Medulla oblongata (tissue), 1 donor: ENCODE data around the gene ST3GAL5.
A peak's percentile ranks its signal among the peaks of the same experiment; 100 is the strongest.
"Not testable (repeated sequence)": the region's sequence is repeated elsewhere in the genome, so short reads cannot be mapped to it uniquely, and the experiment has no call there.

Experiments
- DNase-seq: peaks from one replicate; pipeline ENCODE4 v3.0.0-alpha.2; 2015; ENCODE audit errors: extremely low spot score

The ST3GAL5 gene

GRCh38 chr2:85893428-85894258 lies 4.9 kb upstream of the ST3GAL5 start:
- DNase-seq = no peak

- DNase-seq = no peak
Observed at GRCh38 chr2:85892216-85892944, 3.6 kb upstream of the ST3GAL5 start.

GRCh38 chr2:85890522-85891176 lies 1.9 kb upstream of the ST3GAL5 start:
- peak; percentile 76 for DNase-seq

- peak; percentile 68 for DNase-seq
Observed at GRCh38 chr2:85889627-85890281, 964 bp upstream of the ST3GAL5 start.

GRCh38 chr2:85888020-85888683 lies 638 bp downstream of the ST3GAL5 start:
- DNase-seq = peak; percentile 54

- peak; percentile 91 for DNase-seq
Observed at GRCh38 chr2:85887566-85888019, 1.2 kb downstream of the ST3GAL5 start.

- peak; percentile 60 for DNase-seq
Observed at GRCh38 chr2:85886590-85886989, 2.2 kb downstream of the ST3GAL5 start.

- no peak for DNase-seq
Observed at GRCh38 chr2:85886141-85886540, 2.6 kb downstream of the ST3GAL5 start.

- not testable (repeated sequence) for DNase-seq
Observed at GRCh38 chr2:85881781-85882180, 7.0 kb downstream of the ST3GAL5 start.

GRCh38 chr2:85880716-85881328 lies 8.0 kb downstream of the ST3GAL5 start:
- DNase-seq = not testable (repeated sequence)

GRCh38 chr2:85878719-85879370 lies 9.9 kb downstream of the ST3GAL5 start:
- DNase-seq = no peak

GRCh38 chr2:85875350-85876050 lies 13.3 kb downstream of the ST3GAL5 start:
- peak; percentile 37 for DNase-seq

GRCh38 chr2:85873679-85874078 lies 15.1 kb downstream of the ST3GAL5 start:
- no peak for DNase-seq

- no peak for DNase-seq
Observed at GRCh38 chr2:85872536-85873161, 16.1 kb downstream of the ST3GAL5 start.

GRCh38 chr2:85871494-85872164 lies 17.2 kb downstream of the ST3GAL5 start:
- DNase-seq = no peak

- no peak for DNase-seq
Observed at GRCh38 chr2:85868822-85869221, 20.0 kb downstream of the ST3GAL5 start.

- no peak for DNase-seq
Observed at GRCh38 chr2:85867556-85868292, 21.1 kb downstream of the ST3GAL5 start.

- no peak for DNase-seq
Observed at GRCh38 chr2:85867121-85867520, 21.7 kb downstream of the ST3GAL5 start.
